ENCODE results near the gene SLC8A1.

SLC8A1 gene

GRCh38 chr2:40360652-40361051 lies 91.2 kb downstream of the SLC8A1 start:
- Mint-ChIP-seq H3K36me3 (ENCODE audit: low read depth) (no peaks in the 10 kb centered on the region), H3K27me3 (no peaks in the 10 kb centered on the region), H3K4me3 (no peak overlapping the region), H3K27ac (no peak overlapping the region), H3K9me3 (no peaks in the 10 kb centered on the region), H3K4me1 (ENCODE audit: low read depth) (peaks cover 13% of the 10 kb centered on the region)
- intact Hi-C loops (cut with micrococcal nuclease) = no loop called here

GRCh38 chr2:40359811-40360210 lies 92.1 kb downstream of the SLC8A1 start:
- Mint-ChIP-seq H3K36me3 (ENCODE audit: low read depth) (no peaks in the 10 kb centered on the region), H3K9me3 (no peaks in the 10 kb centered on the region), H3K27ac (no peak overlapping the region), H3K4me3 (no peak overlapping the region), H3K27me3 (no peaks in the 10 kb centered on the region), H3K4me1 (ENCODE audit: low read depth) (peaks cover 11% of the 10 kb centered on the region)
- intact Hi-C loops (cut with micrococcal nuclease) = loop anchor here (10.0 kb wide), 1 partner anchor 85 kb away; no protein-coding TSS in a partner anchor

GRCh38 chr2:40358783-40359182 lies 93.1 kb downstream of the SLC8A1 start:
- Mint-ChIP-seq H3K27me3 (no peaks in the 10 kb centered on the region), H3K36me3 (ENCODE audit: low read depth) (no peaks in the 10 kb centered on the region), H3K4me3 (no peak overlapping the region), H3K9me3 (no peaks in the 10 kb centered on the region), H3K4me1 (ENCODE audit: low read depth) (peaks cover 14% of the 10 kb centered on the region), H3K27ac (no peak overlapping the region)
- intact Hi-C loops (cut with micrococcal nuclease) = loop anchor here (10.0 kb wide), 1 partner anchor 86 kb away; no protein-coding TSS in a partner anchor

GRCh38 chr2:40357667-40358066 lies 94.2 kb downstream of the SLC8A1 start:
- Mint-ChIP-seq H3K4me3 (no peak overlapping the region), H3K27ac (no peak overlapping the region), H3K27me3 (no peaks in the 10 kb centered on the region), H3K36me3 (ENCODE audit: low read depth) (no peaks in the 10 kb centered on the region), H3K9me3 (no peaks in the 10 kb centered on the region), H3K4me1 (ENCODE audit: low read depth) (peaks cover 25% of the 10 kb centered on the region)
- intact Hi-C loops (cut with micrococcal nuclease) = loop anchor here (10.0 kb wide), 1 partner anchor 87 kb away; no protein-coding TSS in a partner anchor

GRCh38 chr2:40355451-40355850 lies 96.4 kb downstream of the SLC8A1 start:
- no peak overlapping the region for H3K4me3 Mint-ChIP-seq
- intact Hi-C loops (cut with micrococcal nuclease) = loop anchor here (10.0 kb wide), 1 partner anchor 89 kb away; no protein-coding TSS in a partner anchor
- H3K27me3 Mint-ChIP-seq = no peaks in the 10 kb centered on the region
- H3K4me1 Mint-ChIP-seq (ENCODE audit: low read depth) = peaks cover 33% of the 10 kb centered on the region
- H3K27ac Mint-ChIP-seq = no peak overlapping the region
- no peaks in the 10 kb centered on the region for H3K9me3 Mint-ChIP-seq
- no peaks in the 10 kb centered on the region for H3K36me3 Mint-ChIP-seq (ENCODE audit: low read depth)

- Mint-ChIP-seq H3K4me1 (ENCODE audit: low read depth) (peaks cover 45% of the 10 kb centered on the region), H3K36me3 (ENCODE audit: low read depth) (no peaks in the 10 kb centered on the region), H3K27ac (peak overlapping the region; percentile 78), H3K4me3 (no peak overlapping the region), H3K9me3 (no peaks in the 10 kb centered on the region), H3K27me3 (no peaks in the 10 kb centered on the region)
- intact Hi-C loops (cut with micrococcal nuclease) = loop anchor here (5.0 to 10.0 kb wide), 2 partner anchors 39 to 92 kb away; no protein-coding TSS in a partner anchor
These were observed 98.7 kb downstream of the SLC8A1 start for GRCh38 chr2:40353231-40353630.

- Mint-ChIP-seq H3K4me1 (ENCODE audit: low read depth) (peaks cover 51% of the 10 kb centered on the region), H3K4me3 (no peak overlapping the region), H3K27me3 (no peaks in the 10 kb centered on the region), H3K36me3 (ENCODE audit: low read depth) (no peaks in the 10 kb centered on the region), H3K9me3 (no peaks in the 10 kb centered on the region), H3K27ac (peak overlapping the region; percentile 78)
- intact Hi-C loops (cut with micrococcal nuclease) = loop anchor here (5.0 to 10.0 kb wide), 2 partner anchors 40 to 92 kb away; no protein-coding TSS in a partner anchor
These were observed 99.2 kb downstream of the SLC8A1 start for GRCh38 chr2:40352703-40353099.

- H3K4me3 Mint-ChIP-seq = no peak overlapping the region
- H3K9me3 Mint-ChIP-seq = no peaks in the 10 kb centered on the region
- no peaks in the 10 kb centered on the region for H3K36me3 Mint-ChIP-seq (ENCODE audit: low read depth)
- H3K4me1 Mint-ChIP-seq (ENCODE audit: low read depth) = peaks cover 51% of the 10 kb centered on the region
- H3K27ac Mint-ChIP-seq = peak overlapping the region; percentile 78
- intact Hi-C loops (cut with micrococcal nuclease) = loop anchor here (5.0 to 10.0 kb wide), 2 partner anchors 40 to 93 kb away; no protein-coding TSS in a partner anchor
- no peaks in the 10 kb centered on the region for H3K27me3 Mint-ChIP-seq
These were observed 99.7 kb downstream of the SLC8A1 start for GRCh38 chr2:40352041-40352702.

GRCh38 chr2:40348665-40349064 lies 103.2 kb downstream of the SLC8A1 start:
- intact Hi-C loops (cut with micrococcal nuclease) = no loop called here
- Mint-ChIP-seq H3K4me1 (ENCODE audit: low read depth) (peaks cover 47% of the 10 kb centered on the region), H3K4me3 (no peak overlapping the region), H3K27me3 (no peaks in the 10 kb centered on the region), H3K9me3 (no peaks in the 10 kb centered on the region), H3K36me3 (ENCODE audit: low read depth) (no peaks in the 10 kb centered on the region), H3K27ac (peak overlapping the region; percentile 51)

GRCh38 chr2:40348038-40348437 lies 103.9 kb downstream of the SLC8A1 start:
- no peaks in the 10 kb centered on the region for H3K27me3 Mint-ChIP-seq
- H3K4me3 Mint-ChIP-seq = no peak overlapping the region
- H3K9me3 Mint-ChIP-seq = no peaks in the 10 kb centered on the region
- H3K27ac Mint-ChIP-seq = peak overlapping the region; percentile 39
- peaks cover 44% of the 10 kb centered on the region for H3K4me1 Mint-ChIP-seq (ENCODE audit: low read depth)
- H3K36me3 Mint-ChIP-seq (ENCODE audit: low read depth) = no peaks in the 10 kb centered on the region
- intact Hi-C loops (cut with micrococcal nuclease) = no loop called here

- H3K9me3 Mint-ChIP-seq = no peaks in the 10 kb centered on the region
- H3K27me3 Mint-ChIP-seq = no peaks in the 10 kb centered on the region
- peaks cover 42% of the 10 kb centered on the region for H3K4me1 Mint-ChIP-seq (ENCODE audit: low read depth)
- H3K4me3 Mint-ChIP-seq = no peak overlapping the region
- no peak overlapping the region for H3K27ac Mint-ChIP-seq
- no peaks in the 10 kb centered on the region for H3K36me3 Mint-ChIP-seq (ENCODE audit: low read depth)
- intact Hi-C loops (cut with micrococcal nuclease) = no loop called here
These were observed 105.1 kb downstream of the SLC8A1 start for GRCh38 chr2:40346535-40347354.

- Mint-ChIP-seq H3K36me3 (ENCODE audit: low read depth) (no peaks in the 10 kb centered on the region), H3K27ac (no peak overlapping the region), H3K9me3 (no peaks in the 10 kb centered on the region)
These were observed 107.5 kb downstream of the SLC8A1 start for GRCh38 chr2:40344364-40344763.

GRCh38 chr2:40343902-40344301 lies 108.0 kb downstream of the SLC8A1 start:
- no peak overlapping the region for H3K27ac Mint-ChIP-seq
- H3K4me3 Mint-ChIP-seq = no peak overlapping the region
- H3K9me3 Mint-ChIP-seq = no peaks in the 10 kb centered on the region
- H3K36me3 Mint-ChIP-seq (ENCODE audit: low read depth) = no peaks in the 10 kb centered on the region
- H3K27me3 Mint-ChIP-seq = no peaks in the 10 kb centered on the region
- peaks cover 29% of the 10 kb centered on the region for H3K4me1 Mint-ChIP-seq (ENCODE audit: low read depth)
- intact Hi-C loops (cut with micrococcal nuclease) = no loop called here

More at GRCh38 chr2:40344364-40344763, 107.5 kb downstream of the SLC8A1 start:
- Mint-ChIP-seq H3K4me3 (no peak overlapping the region), H3K27me3 (no peaks in the 10 kb centered on the region), H3K4me1 (ENCODE audit: low read depth) (peaks cover 34% of the 10 kb centered on the region)
- intact Hi-C loops (cut with micrococcal nuclease) = no loop called here

GRCh38 chr2:40341198-40341597 lies 110.7 kb downstream of the SLC8A1 start:
- Mint-ChIP-seq H3K4me1 (ENCODE audit: low read depth) (peaks cover 17% of the 10 kb centered on the region), H3K36me3 (ENCODE audit: low read depth) (no peaks in the 10 kb centered on the region), H3K4me3 (no peak overlapping the region), H3K27me3 (no peaks in the 10 kb centered on the region), H3K9me3 (no peaks in the 10 kb centered on the region), H3K27ac (no peak overlapping the region)
- intact Hi-C loops (cut with micrococcal nuclease) = no loop called here
